Subcutaneous adipose tissue (tissue), 4 donors: ENCODE data around the gene RAMACL. TPM values are rescaled to one million over a fixed set of nuclear protein-coding genes. Genes with fewer than 3 reads are reported as not detected.

Experiments used
- CTCF ChIP-seq: fragments of 450-650 bp; IDR thresholded peaks from one replicate; pipeline ENCODE4 v1.5.1; 2016; ENCODE audit warnings: low read depth, mild to moderate bottlenecking, control low read depth, antibody characterized with exemption, moderate library complexity
- total RNA-seq, 4 donors: library from RNA; depleted of rRNA; stranded (reverse); fragments of >200 nt; gene quantifications; one replicate each; pipeline ENCODE4 v1.1.0, GENCODE V29; 2016

Gene RAMACL
- total RNA-seq, 4 donors from 2014 or later, result 8.8 to 13.2 (median 11.1) TPM

- no peak for TF ChIP-seq CTCF
Observed at GRCh38 chr6:166616261-166617238, 30.1 kb upstream of the RAMACL start.

DNA sequence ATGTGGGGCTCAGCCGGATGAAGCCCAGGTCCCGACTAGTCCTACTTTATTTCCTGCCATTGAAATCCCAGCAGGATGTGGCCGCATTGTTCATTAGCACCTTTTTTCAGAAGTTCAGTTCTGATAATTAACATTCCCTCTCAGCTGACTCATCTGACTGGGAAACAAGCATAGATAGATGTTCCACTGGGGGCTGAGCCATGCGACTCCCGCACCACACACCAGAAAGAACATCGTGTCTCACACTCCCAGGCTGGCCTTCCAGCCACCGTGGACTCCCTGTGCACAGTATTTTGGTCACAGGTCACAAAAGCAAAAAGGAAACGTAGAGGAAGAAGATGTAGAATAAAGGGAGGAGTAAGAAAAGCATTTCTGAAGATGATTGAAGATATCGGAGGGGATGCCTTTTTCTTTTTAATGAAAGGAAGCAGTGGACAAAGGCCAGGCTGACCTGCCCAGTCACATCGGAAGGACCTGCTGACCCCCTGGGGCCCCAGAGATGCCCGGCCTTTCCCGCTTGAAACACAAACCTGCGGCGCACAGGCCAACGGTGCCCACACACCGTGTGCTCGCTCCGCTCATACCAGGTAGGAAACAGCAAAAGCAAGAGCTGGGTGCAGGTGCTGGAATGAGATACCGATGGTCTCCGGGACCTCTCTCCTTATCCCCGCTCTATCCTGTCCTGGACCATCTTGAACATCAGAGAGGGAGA, 28.7 kb upstream of the RAMACL start:
- TF ChIP-seq CTCF, result no peak

DNA sequence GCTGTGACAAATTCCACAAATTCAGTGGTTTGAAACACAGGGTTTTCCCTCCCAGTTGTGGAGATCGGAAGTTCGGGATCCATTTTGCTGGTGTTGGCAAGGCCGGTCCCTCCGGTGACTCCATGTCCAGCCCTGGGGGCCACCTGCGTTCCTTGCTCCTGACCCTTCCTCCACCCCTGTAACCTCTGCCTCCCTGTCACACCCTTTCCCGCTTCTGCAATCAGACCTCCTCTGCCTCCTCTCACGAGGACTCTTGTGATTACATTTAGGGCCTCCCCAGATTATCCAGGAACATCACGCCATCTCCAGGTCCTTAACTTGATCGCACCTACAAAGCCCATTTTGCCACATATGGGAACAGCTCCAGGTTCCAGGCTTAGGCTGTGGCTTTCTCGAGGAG, 28.1 kb upstream of the RAMACL start:
- no peak for TF ChIP-seq CTCF

DNA sequence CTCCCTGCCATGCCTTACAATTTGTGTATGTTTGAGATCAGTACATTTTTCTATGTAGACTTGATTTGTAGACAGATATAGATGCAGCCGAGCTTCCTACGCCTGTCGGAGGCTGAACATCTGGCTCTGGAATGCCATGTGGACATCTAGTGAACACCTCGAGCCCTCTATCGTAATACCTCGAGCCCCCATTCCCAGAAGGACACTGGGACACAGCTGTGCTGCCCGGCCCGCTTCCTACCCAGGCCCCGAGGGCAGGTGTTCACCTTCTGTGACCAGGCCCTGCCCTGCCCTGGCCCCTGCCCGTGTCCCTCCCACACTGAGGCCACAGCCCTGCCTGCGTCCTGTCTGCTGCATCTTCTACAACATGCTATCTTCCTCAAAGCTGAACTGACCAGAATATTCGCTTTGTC, 27.7 kb upstream of the RAMACL start:
- TF ChIP-seq CTCF, result no peak

DNA sequence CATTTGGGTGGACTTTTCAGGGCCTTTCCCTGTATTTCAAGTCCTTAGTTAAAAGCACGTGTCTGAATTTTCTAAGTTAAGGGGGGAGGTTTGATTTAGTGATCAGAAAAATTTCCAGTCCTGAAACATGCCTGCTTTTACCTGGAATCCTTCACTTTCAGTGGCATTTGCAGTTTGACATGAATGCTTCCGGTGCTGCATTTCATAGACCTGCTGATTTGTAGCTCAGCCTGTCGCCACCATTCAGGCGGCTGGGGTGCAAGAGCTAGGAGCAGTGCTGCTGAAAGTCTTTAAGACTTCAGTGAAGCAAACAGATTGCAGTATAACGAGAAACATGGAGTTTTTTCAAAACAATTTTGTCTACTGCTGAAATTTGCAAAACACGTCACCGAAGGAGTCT, 26.5 kb upstream of the RAMACL start:
- TF ChIP-seq CTCF, result no peak

DNA sequence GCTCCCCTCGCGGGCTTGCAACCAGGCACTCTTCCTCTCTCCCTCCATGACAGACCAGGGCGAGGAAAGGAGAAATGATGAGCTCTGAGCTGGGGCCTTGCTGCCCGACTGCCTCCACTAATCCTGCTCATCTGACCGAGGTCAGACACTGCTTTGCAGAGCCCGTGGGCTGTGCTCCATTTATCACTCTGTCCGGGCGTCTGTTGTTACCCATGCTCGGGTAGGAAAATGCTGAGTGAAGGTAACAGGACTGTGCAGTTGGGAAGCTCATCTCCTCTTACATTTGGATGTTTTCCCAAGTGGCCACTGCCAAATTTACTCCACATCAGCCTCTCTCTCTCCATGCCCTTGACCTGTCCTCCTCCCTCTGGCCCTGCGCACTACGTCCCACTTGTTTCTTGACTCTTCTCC, 26.0 kb upstream of the RAMACL start:
- TF ChIP-seq CTCF, result no peak

DNA sequence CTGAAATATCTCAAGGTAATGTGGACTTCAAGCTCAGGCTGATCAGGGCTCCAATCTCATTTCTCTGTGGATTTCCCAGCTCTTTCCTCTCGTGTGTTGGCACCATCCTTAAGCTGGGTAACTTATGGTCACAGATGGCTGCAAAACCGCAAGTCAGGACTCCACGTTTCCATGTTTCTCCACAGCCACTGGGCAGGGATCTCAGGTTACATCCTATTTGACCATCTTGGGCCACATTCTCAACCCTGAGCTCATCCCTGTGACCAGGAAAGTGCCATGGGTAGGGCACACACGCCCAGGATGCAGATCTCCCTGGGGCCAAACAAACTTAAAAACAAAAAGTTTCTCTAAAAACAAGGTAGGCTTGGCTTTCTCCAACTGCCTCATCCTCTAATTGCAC, 25.2 kb upstream of the RAMACL start:
- no peak for TF ChIP-seq CTCF
